Mucosa of rectum (tissue), 2 donors: Measurements from ENCODE around the gene APOB.

Experiments
- H3K27ac ChIP-seq, 2 donors: one replicate each; pipeline ENCODE4 v1.7.0; 2013; ENCODE audit warnings: inconsistent platforms in 2 of 2, low read depth in 2 of 2, low read length in 2 of 2
- H3K27me3 ChIP-seq, 2 donors: one replicate each; pipeline ENCODE4 v1.7.0; 2013; ENCODE audit warnings: low read length in 2 of 2; ENCODE audit not compliant: control insufficient read depth in 2 of 2, insufficient read depth in 2 of 2
- H3K36me3 ChIP-seq, 2 donors: one replicate each; pipeline ENCODE4 v1.7.0; 2013; ENCODE audit warnings: low read length in 2 of 2; ENCODE audit not compliant: control insufficient read depth in 2 of 2, insufficient read depth in 2 of 2
- H3K4me1 ChIP-seq, 2 donors: one replicate each; pipeline ENCODE4 v1.7.0; 2013; ENCODE audit warnings: low read length in 2 of 2, mild to moderate bottlenecking in 1 of 2; ENCODE audit not compliant: control insufficient read depth in 2 of 2, insufficient read depth in 2 of 2
- H3K4me3 ChIP-seq, 2 donors: one replicate each; pipeline ENCODE4 v1.7.0; 2013; ENCODE audit warnings: low read length in 2 of 2
- H3K9ac ChIP-seq, 2 donors: one replicate each; pipeline ENCODE4 v1.7.0; 2013; ENCODE audit warnings: low read length in 2 of 2, low read depth in 1 of 2, mild to moderate bottlenecking in 1 of 2
- H3K9me3 ChIP-seq, 2 donors: one replicate each; pipeline ENCODE4 v1.7.0; 2013; ENCODE audit warnings: low read length in 2 of 2; ENCODE audit not compliant: control insufficient read depth in 2 of 2
- donor health status: healthy.
- donor health status: Normal muscosa, but diverticular disease.

Gene APOB

GRCh38 chr2:21043744-21044532, at the start of gene APOB:
Gene APOB, minus strand, starts transcription at chr2:21044073. Its CDS starts 128 bp downstream, at chr2:21043945.
- Histone ChIP-seq H3K4me1 (no peaks in the 10 kb centered on the region), H3K9me3 (no peaks in the 10 kb centered on the region), H3K9ac (no peak within 1 kb of the TSS), H3K27me3 (peaks cover 3 to 13% of the 10 kb centered on the region in 2 donors), H3K27ac (no peak within 1 kb of the TSS), H3K4me3 (no peak within 1 kb of the TSS), H3K36me3 (no peaks in the 10 kb centered on the region)

GRCh38 chr2:21092308-21092869, 48.5 kb upstream of the APOB start:
- Histone ChIP-seq H3K9me3 (no peaks in the 10 kb centered on the region), H3K9ac (no peak overlapping the region), H3K4me1 (no peaks in the 10 kb centered on the region), H3K27me3 (no peaks in the 10 kb centered on the region), H3K27ac (no peak overlapping the region), H3K4me3 (no peak overlapping the region), H3K36me3 (no peaks in the 10 kb centered on the region)

- no peaks in the 10 kb centered on the region for H3K9me3 ChIP-seq
- no peaks in the 10 kb centered on the region for H3K4me1 ChIP-seq
- no peak overlapping the region for H3K9ac ChIP-seq
- no peak overlapping the region for H3K27ac ChIP-seq
- H3K4me3 ChIP-seq, result no peak overlapping the region
- H3K27me3 ChIP-seq, result no peaks in the 10 kb centered on the region
- no peaks in the 10 kb centered on the region for H3K36me3 ChIP-seq
These were observed 40.5 kb upstream of the APOB start for GRCh38 chr2:21084401-21084800.

GRCh38 chr2:21083482-21083881, 39.6 kb upstream of the APOB start:
- no peak overlapping the region for H3K9ac ChIP-seq
- no peaks in the 10 kb centered on the region for H3K9me3 ChIP-seq
- no peaks in the 10 kb centered on the region for H3K36me3 ChIP-seq
- H3K27ac ChIP-seq, result no peak overlapping the region
- H3K4me3 ChIP-seq, result no peak overlapping the region
- no peaks in the 10 kb centered on the region for H3K4me1 ChIP-seq
- H3K27me3 ChIP-seq, result no peaks in the 10 kb centered on the region

- no peaks in the 10 kb centered on the region for H3K36me3 ChIP-seq
- no peaks in the 10 kb centered on the region for H3K4me1 ChIP-seq
- no peaks in the 10 kb centered on the region for H3K27me3 ChIP-seq
- H3K9ac ChIP-seq, result no peak overlapping the region
- H3K27ac ChIP-seq, result no peak overlapping the region
- no peak overlapping the region for H3K4me3 ChIP-seq
- no peaks in the 10 kb centered on the region for H3K9me3 ChIP-seq
These were observed 34.4 kb upstream of the APOB start for GRCh38 chr2:21078296-21078695.

DNA sequence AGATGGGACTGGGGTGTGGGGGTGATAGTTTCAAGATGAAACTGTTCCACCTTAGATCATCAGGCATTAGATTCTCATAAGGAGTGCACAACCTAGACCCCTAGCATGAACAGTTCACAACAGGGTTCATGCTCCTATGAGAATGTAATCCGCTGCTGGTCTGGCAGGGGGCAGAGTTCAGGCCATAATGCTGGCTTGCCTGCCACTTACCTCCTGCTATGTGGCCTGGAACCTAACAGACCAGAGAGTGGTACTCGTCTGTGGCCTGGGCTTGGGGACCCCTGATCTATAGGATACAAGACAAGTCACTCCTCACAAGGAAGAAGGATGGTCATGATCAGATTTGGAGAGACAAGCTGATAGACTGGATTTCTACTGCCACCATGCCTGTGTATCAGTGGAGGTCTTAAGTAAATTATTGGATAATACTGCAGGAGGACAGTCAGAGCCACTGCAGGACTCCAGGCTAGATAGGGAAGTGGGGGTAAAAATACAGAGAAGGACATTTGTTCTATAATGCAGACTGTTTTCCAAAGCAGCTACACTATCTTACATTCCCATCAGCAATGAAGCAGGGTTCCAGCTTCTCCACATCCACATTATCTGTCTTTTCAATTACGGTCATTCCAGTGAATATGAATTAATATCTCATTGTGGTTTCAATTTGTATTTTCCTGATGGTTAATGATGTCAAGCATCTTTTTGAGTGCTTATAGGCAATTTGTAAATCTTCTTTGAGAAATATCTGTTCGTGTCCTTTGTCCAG, 28.8 kb upstream of the APOB start:
- no peaks in the 10 kb centered on the region for H3K4me1 ChIP-seq
- no peak overlapping the region for H3K9ac ChIP-seq
- no peak overlapping the region for H3K27ac ChIP-seq
- H3K27me3 ChIP-seq, result no peaks in the 10 kb centered on the region
- no peaks in the 10 kb centered on the region for H3K36me3 ChIP-seq
- no peaks in the 10 kb centered on the region for H3K9me3 ChIP-seq
- no peak overlapping the region for H3K4me3 ChIP-seq

DNA sequence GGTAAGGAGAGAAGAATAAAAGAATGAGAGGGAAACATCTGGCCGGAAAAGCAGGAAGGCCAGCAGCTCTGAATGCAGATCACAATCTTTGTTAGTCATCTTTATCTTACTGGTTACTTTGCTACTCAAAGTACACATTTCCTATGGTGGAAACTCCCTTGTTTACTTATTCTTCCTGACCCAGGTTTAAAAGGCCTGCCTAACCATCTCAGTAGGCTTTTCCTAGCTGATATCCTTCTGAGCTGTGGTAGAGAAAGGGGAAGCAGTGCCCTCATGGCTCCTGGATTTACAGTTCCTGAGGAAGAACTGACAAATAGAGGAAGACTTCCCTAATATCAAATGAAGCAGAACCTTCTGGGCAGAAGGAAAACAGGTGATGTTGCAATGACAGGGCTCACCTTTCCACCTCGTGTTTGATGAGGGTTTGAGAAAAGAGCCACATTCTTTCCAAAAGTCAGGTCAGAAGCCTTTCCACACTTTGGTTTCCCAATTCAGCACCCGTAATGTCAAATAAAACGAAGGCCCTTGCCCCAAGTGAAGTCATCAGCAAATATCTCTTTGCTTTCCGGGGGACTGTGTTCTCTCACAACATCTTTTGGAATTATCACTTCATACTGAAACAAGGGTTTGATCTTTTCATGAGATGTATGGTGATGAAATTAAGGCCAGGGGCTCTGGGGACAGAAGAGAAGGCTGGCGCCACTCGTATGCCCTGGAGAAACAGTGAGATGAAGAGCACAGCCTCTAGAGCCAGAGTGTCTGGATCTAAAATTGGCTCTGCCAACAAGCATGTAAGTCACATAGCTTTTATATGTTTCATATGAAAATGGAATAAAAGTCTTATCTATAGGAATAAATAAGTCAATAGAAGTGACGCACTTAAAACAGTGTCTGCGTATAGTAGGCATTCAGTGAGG, 26.7 kb upstream of the APOB start:
- Histone ChIP-seq H3K4me3 (no peak overlapping the region), H3K27me3 (no peaks in the 10 kb centered on the region), H3K4me1 (no peaks in the 10 kb centered on the region), H3K9me3 (no peaks in the 10 kb centered on the region), H3K36me3 (no peaks in the 10 kb centered on the region), H3K27ac (peak overlapping the region in 1 of 2 donors; percentile 33), H3K9ac (no peak overlapping the region)

DNA sequence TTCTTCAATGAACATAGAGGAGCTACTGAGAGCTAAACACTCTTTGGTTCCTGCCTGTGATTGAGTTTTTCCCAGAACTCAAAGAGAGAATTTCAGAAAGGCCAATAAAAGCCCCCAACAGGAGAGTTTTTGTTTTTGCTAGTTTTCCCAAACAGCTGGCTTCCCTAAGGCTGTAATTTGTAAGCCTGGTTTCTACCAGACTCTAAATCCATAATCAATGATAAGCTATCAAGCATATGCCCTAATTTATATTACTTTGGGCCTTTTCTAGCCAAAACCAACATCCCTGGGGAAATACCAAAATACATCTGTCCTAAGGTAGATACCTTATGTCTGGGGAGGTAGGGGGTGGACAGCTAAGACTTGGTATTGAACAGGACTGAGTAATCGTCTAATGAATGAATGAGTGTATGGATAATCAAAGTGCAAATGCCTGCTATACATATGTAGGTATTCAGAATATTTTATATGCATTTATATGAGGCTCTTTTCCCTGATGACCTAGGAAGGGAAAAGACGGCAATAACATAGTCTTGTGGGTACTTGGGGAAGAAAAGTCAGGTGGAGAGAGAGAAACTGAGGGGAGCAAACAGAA, 26.0 kb upstream of the APOB start:
- Histone ChIP-seq H3K4me3 (no peak overlapping the region), H3K9me3 (no peaks in the 10 kb centered on the region), H3K27me3 (no peaks in the 10 kb centered on the region), H3K27ac (no peak overlapping the region), H3K36me3 (no peaks in the 10 kb centered on the region), H3K4me1 (no peaks in the 10 kb centered on the region), H3K9ac (no peak overlapping the region)

- H3K27ac ChIP-seq, result no peak overlapping the region
- H3K4me3 ChIP-seq, result no peak overlapping the region
These were observed 24.1 kb upstream of the APOB start for GRCh38 chr2:21067859-21068537.

More at GRCh38 chr2:21067859-21068537, 24.1 kb upstream of the APOB start:
- H3K4me1 ChIP-seq, result no peaks in the 10 kb centered on the region
- no peak overlapping the region for H3K9ac ChIP-seq
- H3K27me3 ChIP-seq, result no peaks in the 10 kb centered on the region
- H3K9me3 ChIP-seq, result no peaks in the 10 kb centered on the region
- H3K36me3 ChIP-seq, result no peaks in the 10 kb centered on the region
